GM18508 (cell line): ENCODE data around the gene IL22RA2.

ENCODE experiments used
- ATAC-seq: cut with Tn5 transposase; IDR thresholded peaks from one replicate; pipeline ENCODE4 v1.9.1; 2021; ENCODE audit warnings: moderate number of reproducible peaks; ENCODE audit not compliant: insufficient read depth, unreplicated experiment

IL22RA2 gene

DNA sequence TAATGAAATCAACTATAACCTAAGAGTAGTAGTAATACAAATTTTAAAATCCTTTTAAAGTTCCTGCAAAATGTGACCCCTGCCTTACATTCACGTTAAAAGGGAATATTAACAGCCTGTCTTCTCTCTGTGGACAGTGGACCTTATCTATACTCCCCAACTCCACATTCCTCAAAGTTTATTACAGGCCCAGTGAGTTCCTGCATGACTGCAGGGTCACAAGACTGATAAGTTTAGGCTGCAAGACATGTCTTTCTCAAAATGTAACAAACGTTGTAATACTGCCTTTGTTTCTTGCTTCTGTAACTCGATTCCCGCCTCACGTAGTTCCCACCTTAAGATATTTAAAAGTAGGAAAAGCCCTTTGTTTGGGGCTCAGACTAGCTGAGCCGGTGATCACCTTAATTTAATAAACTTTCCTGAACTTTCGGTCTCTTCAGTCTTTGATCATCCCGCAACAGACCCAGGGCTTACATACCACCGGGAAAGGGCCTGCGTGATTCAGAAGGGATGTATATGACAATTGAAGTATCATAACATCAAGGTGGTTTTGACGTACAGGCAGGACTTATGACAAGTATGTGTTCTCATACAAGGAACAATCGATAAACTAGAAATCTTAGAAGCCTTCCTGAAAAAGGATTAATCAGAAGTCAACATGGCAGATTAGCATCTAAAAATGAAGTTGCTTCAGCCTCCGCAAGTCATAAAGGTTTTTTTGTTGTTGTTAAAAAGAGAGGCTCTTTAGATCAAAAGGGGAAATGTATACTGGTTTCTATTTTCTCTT, 3.0 kb downstream of the IL22RA2 start:
- ATAC-seq = no peak

DNA sequence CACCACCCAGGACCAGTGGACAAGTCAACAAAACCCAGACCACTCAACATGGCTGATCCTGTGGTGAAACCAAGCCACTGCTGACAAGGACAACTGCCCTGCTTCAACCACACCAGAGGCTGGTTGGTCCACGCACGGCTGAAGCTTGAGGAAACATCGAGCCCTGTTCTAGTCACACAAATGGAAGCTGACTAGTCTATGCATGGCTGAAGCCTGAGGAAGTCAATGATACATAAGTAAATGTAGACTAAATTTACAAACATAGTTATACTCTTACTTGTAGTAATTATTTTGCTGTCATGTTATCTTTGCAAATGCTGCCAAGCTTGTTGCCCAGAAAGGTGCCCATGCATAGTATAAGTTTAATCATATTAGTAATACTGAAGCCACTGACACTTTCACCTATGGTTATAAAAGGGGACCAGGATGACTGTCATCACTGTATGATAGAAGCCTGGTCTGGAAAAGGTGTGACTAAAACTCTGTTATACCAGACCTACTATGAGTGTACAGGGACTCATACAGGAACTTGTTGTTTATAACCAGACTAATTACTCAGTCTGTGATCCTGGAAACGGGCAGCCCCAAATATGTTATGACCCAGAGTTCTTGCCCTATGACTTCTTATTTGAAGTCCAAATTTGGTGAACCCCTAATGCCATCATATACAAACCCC, 5.6 kb downstream of the IL22RA2 start:
- no peak for ATAC-seq

- no peak for ATAC-seq
Measured at GRCh38 chr6:137166247-137167098, 7.0 kb downstream of the IL22RA2 start.

GRCh38 chr6:137165375-137166246, 7.8 kb downstream of the IL22RA2 start:
- no peak for ATAC-seq

- no peak for ATAC-seq
Measured at GRCh38 chr6:137163732-137164318, 9.6 kb downstream of the IL22RA2 start.

DNA sequence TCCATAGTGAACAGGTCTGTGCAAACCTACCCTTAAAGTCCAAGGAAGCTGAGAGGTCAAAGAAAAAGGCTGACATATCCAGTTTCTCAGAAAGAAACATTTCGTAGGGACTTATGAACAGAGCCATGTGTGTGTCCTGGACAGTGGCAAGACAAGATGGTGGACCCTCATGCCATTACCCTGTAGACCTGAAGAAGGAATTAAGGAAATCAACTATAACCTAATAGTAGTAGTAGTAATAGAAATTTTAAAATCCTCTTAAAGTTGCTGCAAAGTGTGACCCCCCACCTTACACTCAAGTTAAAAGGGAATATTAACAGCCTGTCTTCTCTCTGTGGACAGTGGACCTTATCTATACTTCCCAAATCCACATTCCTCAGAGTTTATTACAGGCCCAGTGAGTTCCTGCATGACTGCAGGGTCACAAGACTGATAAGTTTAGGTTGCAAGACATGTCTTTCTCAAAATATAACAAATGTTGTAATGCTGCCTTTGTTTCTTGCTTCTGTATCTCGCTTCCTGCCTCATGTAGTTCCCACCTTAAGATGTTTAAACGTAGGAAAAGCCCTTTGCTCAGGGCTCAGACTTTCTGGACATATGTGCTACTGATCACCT, 10.6 kb downstream of the IL22RA2 start:
- ATAC-seq = no peak

GRCh38 chr6:137161949-137162348, 11.5 kb downstream of the IL22RA2 start:
- ATAC-seq = no peak

- no peak for ATAC-seq
Measured at GRCh38 chr6:137160763-137161162, 12.7 kb downstream of the IL22RA2 start.

DNA sequence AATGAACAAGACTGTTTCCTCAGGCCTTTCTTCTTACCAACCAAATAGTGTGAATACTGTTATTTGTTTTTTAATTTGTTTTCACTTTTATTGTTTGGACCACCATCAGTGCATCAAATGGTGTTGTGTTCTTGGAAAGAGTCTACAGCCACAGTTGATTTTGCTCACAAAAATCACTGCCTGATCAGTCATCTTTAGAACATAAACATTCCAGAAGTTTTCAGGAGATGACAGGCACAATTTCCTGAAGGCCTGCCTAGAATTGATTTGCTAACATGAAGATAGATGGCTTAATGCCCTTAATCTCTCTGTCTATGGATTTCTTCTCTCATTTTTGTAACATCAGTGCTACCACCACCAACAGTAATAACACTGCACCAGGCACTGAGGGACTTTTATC, 13.5 kb downstream of the IL22RA2 start:
- ATAC-seq = no peak

DNA sequence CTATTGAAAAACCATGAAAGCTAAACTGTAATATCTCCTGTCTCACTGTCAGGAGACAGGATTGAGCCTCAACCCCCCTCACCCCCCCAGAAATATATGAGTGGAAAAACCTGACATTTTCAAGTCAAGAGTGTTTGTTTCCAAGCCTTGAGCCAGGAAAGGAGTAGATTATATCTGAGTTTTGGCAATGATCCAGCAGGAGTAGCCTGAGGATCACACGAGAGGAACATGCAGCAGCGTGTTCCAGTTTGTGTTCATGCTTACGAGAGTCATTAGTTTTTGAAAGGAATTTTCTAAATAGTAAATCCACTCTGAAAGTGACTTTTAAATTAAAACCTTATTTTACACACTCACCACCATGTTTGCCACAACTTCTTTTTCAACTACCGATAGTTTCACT, 15.8 kb downstream of the IL22RA2 start:
- ATAC-seq = no peak

GRCh38 chr6:137156650-137157049, 16.8 kb downstream of the IL22RA2 start:
- no peak for ATAC-seq

DNA sequence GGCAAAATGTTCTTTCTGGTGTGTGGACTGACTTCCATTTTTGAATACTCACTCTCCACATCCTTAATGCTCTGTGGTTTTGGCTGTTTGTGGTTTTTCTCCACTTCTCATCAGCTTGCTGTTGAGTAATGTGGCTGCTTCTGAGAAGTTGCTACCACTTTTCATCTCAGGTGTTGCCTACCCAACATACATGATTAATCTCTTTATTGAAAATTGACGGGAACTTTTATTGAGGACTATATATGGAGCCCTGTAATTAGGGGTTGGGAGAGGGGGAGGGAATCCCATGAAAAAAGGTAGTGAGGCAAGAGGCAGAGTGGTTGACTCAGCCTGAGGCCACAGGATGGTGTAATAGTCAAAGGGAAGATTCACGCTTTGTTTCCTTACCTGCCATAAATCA, 17.6 kb downstream of the IL22RA2 start:
- ATAC-seq = no peak

DNA sequence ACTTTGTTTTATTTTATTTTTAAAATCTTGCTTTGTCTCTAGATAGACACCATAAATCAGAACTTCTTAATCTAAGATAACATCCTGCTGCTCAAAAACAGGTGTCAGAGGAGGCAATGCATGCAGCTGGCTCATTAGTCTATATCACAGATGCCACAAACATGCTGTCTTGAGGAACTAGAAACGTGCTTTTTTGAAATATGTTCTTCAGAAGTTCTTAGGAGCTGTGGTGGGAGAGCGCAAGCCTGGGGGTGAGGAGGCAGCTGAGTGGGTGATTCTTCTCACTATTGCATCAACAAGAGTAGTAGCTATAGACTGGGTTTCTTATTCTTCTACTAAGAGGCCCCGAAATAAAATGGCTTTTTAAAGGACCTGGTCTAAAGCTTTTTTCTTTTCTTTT, 23.4 kb downstream of the IL22RA2 start:
- no peak for ATAC-seq

- ATAC-seq = no peak
Measured at GRCh38 chr6:137149035-137149393, 24.4 kb downstream of the IL22RA2 start.

DNA sequence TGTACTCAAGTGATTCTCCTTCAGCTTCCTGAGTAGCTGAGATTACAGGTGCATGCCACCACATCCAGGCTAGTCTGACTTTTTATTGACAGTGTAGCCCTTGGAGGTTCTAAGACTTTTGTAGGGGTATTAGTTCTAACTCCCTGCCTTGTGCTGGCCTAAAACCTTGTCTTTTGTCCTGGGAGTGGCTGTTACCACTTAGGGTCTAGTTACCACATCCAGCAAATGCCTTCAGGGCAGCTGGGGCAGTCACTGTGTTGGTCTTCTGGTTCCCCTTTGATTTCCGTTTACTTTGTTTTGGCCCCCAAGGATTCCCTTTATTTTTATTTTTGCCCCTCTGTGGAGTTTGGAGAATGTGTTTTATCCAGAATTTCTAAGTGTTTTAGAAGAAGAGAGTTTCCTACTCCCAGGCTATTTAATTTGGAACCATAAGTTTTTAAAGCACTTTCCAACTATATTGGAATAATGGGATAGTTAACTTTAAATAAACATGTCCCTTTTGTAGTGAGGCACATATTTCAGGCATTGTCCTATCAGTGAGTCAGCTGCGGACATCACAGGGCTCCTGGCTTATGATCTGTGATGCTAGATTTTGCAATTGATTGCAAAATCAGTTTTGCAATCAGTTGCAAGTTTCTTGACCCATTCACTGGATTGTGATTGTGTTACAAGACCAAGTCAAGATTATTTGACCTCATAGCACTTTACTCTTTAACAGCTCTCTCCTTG, 25.0 kb downstream of the IL22RA2 start:
- no peak for ATAC-seq

GRCh38 chr6:137147195-137147594, 26.2 kb downstream of the IL22RA2 start:
- ATAC-seq = no peak

- no peak for ATAC-seq
Measured at GRCh38 chr6:137146206-137146605, 27.2 kb downstream of the IL22RA2 start.

GRCh38 chr6:137145421-137145820, 28.0 kb downstream of the IL22RA2 start:
- ATAC-seq = no peak

DNA sequence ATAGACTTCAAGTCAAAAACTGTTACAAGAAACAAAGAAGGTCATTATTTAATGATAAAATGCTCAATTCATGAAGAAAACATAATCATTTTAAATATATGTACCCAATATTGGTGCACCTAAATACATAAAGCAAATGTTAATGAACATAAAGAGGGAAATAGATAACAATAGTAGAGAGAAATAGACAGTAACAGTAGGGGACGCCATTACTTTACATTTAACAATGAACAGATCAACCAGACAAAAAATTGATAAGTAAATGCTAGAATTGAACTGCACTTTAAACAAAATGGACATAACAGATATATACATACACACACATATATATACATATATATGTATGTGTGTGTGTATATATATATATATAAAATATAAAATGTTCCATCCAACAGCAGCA, 37.4 kb downstream of the IL22RA2 start:
- ATAC-seq = no peak
